Lower leg skin (tissue), 3 donors: ENCODE measurements around the gene PRPF8.

Experiments
- CTCF ChIP-seq, 3 donors: fragments of 450-650 bp; IDR thresholded peaks; one replicate each; pipeline ENCODE4 v1.5.1; 2016; ENCODE audit warnings: antibody characterized with exemption in 3 of 3, mild to moderate bottlenecking in 3 of 3, moderate library complexity in 2 of 3
- POLR2A ChIP-seq, 2 donors: fragments of 450-650 bp; IDR thresholded peaks; one replicate each; pipeline ENCODE4 v1.6.1; 2016 to 2017; ENCODE audit warnings: antibody characterized with exemption in 2 of 2, mild to moderate bottlenecking in 1 of 2, moderate library complexity in 1 of 2

DNA sequence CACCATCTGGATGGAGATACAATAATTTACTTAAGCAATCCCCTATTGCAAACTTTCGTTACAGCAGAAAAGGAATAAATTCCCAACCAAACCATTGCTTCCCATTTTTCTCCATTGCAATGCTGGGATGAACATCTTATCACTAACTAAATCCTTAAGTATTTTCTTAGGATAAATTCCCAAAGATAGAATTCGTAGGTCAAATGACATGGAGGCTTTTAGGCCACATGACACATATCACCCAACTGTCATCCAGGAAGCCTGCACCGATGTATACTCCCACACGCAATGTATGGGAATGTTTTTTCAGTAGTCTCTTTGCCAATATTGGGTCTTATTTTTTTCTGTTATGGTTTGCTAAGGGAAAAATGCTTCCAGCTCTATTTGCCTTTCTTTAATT lies 27.1 kb upstream of the PRPF8 start:
- TF ChIP-seq CTCF (IDR thresholded peaks at IDR 0.05) (no peak), POLR2A (IDR thresholded peaks at IDR 0.05) (no peak)
